NCI-H187 treated with DMSO at 0.1 percent for 48 hours (cell line): Measurements from ENCODE around the gene AOPEP.

Experiments
- DNase-seq: peaks from one replicate; lab custom pipeline; 2025; lab: John Stamatoyannopoulos, UW

AOPEP gene

GRCh38 chr9:94726495-94727191 is at the start of gene AOPEP:
Gene AOPEP, plus strand, starts transcription at chr9:94726699. Its CDS starts 33,085 bp downstream, at chr9:94759784.
- DNase-seq: peak; percentile 28

DNA sequence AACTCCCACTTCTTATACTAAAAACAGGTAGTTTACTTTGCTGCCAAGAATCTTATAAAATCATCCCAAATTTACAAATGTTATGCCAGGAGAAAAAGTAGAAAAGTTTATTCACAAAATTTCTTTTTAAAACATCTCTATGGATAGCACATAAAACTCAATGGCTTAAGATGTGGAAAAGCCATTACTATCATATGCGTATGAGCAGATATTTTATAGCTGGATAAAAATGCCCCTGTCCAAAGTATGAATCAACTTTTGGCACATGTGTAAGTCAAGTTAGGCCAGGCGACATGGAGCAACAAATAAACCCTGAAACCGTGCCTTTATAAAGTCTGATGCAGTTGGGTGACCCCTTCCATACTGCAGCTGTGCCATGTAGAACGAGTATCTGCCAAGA is 48.6 kb upstream of the AOPEP start:
- DNase-seq: no peak

- DNase-seq: no peak
These were observed 46.9 kb upstream of the AOPEP start for GRCh38 chr9:94679587-94679986.

- DNase-seq: no peak
These were observed 46.5 kb upstream of the AOPEP start for GRCh38 chr9:94680020-94680419.

DNA sequence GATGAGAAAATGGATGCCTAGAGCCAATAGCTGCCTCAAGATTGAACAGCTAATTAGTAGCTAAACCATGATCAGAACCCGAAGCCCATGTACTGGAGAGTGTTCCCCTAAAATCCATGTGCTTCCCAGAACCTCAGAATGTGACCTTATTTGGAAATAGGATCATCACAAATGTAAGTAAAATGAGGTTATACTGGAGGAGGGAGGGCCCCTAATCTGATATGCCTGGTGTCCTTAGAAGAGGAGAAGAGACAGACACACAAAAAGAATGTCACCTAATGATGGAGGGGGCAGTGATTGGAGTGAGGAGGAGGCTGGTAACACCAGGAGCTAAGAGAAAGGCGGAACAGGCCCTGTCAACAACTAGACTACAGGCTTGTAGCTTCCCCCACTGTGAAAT is 45.9 kb upstream of the AOPEP start:
- DNase-seq: no peak

GRCh38 chr9:94681508-94681907 is 45.0 kb upstream of the AOPEP start:
- no peak for DNase-seq

DNA sequence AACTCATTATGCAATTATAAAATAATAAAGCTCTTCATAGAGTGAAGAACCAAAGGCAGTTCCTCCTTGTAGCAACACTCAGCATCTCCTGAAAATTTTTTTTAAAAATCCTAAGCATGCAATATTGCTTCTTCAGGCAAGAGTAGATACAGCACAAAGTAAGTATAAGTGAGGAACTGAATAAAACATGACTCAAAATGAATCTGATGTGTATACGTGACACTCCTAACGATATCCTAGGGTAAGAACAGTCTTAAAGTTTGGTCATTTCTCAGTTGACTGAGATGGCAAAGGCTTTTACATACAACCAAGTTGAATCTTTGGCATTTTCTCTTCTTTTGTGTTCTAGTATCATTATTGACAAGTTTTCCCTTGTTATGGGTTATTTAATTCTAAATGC is 41.1 kb upstream of the AOPEP start:
- DNase-seq: no peak

GRCh38 chr9:94687451-94687850 is 39.0 kb upstream of the AOPEP start:
- DNase-seq: peak; percentile 3

DNA sequence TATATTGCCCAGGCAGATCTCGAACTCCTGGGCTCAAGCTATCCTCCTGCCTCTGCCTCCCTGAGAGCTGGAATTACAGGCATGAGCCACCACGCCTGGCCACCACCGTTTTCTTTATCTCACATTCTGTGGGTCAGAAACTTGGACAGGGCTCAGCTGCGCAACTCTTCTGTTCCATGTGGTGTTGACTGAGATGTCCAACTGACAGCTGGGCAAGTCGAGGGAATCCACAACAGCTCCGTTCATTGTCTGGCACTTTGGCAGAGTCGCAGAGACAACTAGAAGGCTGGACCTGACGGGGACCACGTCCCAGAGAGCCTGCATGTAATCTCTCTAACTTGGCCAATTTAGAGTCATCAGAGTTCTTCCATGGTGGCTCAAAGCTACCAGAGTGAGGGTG is 36.2 kb upstream of the AOPEP start:
- DNase-seq: no peak

GRCh38 chr9:94692601-94693000 is 33.9 kb upstream of the AOPEP start:
- DNase-seq: no peak

DNA sequence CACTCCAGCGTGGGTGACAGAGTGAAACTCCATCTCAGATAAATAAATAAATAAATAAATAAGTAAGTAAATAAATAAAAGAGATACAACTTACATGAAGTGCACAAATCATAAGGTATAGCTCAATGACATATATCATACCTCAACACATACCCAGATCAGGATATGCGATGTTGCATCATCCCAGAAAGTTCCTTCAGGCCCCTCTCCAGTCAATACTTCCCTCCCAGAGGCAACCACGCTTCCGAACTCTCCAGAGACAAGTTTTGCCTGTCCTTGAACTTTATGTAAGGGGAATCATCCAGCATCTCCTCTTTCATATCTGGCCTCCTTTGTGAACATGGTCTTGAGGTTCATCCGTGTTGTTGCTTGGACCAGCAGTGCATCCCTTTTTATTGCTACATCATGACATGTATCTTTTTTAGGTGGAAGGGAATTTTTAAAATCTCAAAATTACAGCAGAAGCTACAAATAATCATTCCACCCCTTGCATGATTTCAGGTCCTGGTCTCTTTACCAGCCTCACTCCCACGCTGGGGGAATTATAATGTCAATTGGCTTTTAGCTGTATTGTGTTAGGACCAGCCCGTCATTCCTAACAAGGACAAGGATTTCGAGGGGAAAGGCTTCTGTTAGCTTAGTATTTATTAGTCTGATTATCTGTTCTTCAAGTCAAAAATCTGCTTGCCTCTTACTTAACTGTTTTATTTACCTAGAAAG is 32.9 kb upstream of the AOPEP start:
- DNase-seq: no peak

DNA sequence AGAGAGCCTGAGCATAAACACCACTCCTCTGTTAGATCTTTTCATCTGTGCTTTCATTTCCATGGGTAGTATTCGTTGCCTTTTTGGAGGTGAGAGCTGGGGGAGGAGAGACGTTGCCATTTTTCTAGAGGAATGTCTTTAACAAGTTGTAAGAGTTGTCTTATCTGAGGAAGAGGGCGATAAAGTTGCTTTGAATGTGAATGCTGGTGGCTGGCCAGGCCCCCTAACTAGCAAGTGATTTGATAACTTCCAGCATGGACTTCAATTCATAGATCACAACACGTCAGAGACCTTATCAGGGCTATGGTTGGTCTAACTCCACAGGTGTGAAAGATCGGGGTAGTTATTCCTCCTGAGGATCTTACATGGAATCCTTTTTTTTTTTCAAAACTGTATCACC is 30.0 kb upstream of the AOPEP start:
- no peak for DNase-seq

DNA sequence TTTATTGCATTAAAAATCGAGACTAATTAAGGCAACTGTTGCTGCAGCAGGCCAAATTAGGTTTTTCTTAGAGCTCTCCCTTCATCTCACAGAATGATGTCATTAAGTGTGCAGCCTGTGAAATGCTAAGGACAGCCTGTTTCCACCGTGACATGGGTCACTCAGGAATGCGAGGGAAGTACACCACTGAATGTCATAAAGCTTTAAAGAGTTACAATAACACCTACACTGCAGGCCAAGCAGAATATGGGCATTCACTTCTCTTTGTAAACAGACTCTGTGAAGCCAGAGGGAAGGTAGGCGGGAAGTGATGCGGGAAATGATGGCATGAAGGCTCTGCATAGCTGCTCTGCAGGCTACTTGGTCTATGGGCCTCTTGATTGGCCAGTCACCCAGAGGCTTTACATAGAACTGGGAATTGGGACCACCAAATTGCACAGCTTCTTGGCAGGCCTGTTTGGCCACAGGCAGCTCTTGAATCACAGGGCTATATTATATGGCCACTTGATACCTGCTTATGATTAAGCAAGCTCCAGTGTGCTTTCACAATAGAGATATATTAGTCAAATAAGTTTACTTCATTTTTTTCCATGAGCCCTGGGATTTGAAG is 28.4 kb upstream of the AOPEP start:
- no peak for DNase-seq

- no peak for DNase-seq
These were observed 26.7 kb upstream of the AOPEP start for GRCh38 chr9:94699715-94700373.

- no peak for DNase-seq
These were observed 26.1 kb upstream of the AOPEP start for GRCh38 chr9:94700445-94700844.

DNA sequence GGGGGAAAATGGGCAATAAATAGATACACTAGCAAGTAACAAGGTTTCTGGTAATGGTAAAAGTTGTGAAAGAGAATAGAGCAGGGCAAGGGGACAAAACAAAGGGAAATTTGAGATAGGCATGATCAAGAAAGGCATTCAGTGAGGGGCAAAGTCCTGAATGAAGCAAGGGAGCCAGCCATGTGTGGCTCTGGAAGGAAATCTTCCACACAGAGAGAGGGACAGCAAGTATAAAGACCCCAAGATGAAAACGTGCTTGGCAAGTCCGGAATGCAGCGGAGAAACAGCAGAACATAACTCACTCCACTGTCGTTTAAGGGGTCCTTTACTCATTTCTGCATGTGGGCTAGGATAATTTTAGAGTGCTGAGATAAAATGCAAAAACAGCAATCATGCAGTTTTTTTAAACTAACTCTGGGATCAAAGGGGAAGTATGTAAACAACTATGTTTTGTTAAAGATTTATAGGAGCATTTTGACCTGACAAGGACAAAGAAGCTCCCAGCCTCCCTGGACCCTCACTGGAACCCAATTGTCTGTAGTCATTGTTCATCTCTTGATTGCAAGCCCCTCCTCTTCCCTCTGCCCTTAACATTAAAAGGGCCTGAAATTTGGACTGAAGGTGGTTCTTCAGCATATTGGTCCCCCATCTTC is 22.9 kb upstream of the AOPEP start:
- DNase-seq: no peak

DNA sequence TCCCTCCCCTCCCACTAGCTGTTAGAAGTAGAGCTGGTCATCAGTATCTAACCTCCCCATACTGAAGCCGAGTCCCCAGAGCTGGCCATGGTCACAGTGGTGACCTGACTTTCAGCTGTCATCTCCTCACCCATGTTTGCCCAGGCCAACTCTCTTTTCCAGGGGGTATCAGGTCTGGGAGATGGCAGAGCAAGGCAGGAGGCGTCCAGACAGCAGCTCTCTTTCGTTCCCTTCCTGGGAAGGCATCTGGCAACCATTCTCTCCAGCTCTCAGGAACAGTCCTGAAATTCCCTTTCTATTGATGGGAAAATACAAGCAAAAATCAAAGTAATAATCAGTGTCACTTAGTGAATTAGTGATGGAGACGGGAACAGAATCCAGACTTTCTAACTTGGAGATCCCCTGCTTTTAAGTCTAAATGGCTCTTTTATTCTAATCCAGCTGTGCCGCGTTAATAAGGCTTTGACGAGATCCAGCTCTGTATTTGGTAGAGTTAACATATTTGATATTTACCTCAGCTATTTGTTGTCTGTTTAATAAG is 21.3 kb upstream of the AOPEP start:
- DNase-seq: no peak

DNA sequence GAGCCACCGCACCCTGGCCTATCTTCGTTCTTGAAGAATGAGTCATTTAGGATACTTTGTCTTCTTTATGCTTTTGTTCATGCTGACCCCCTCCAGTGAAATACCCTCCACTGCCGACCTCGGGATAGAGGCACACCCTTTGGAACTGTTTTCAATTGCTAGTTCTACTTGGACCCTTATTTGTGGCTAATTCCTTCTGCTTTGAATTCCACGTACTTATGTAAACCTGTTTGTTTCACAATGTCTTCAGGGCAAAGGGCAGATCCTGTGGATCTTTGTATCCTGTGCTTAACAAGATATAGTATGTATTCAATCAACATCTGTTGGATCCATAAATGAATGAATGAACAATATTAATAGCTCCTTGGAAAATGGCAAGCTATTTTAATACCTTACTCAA is 19.6 kb upstream of the AOPEP start:
- DNase-seq: no peak

- DNase-seq: no peak
These were observed 12.9 kb upstream of the AOPEP start for GRCh38 chr9:94713436-94714215.

DNA sequence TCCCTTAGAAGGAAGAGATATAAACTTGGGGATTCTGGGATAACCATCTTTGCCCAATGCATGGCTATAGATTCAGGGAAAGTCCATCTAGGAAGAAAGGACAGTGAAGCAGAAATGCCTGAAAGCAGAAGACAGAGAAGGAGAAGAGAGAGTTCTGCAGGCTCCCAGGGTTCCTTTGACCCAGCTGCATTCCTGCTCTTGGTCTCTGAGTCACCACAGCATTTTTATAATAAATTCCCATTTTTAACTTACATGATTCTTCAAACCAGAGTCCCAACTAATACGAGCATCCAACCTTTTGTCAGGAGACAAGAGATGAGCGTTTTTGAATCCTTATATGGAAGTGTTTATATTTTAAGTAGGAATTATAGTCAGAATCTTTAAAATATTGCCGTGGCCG is 12.0 kb upstream of the AOPEP start:
- DNase-seq: no peak

- no peak for DNase-seq
These were observed 8.7 kb upstream of the AOPEP start for GRCh38 chr9:94717761-94718160.
